Measurements from ENCODE around the gene CHAT. TPM values are rescaled to one million over a fixed set of nuclear protein-coding genes. Genes with fewer than 3 reads are reported as not detected.
"Not testable (repeated sequence)": the region's sequence is repeated elsewhere in the genome, so short reads cannot be mapped to it uniquely, and the experiment has no call there.

CHAT gene
- total RNA-seq, 2 donors from 2014 or later = not detected

GRCh38 chr10:49666054-49666615 is 52.3 kb downstream of the CHAT start:
- no peak for ATAC-seq
- no peaks in the 10 kb centered on the region for H3K9me3 Mint-ChIP-seq
- H3K27ac Mint-ChIP-seq = no peak overlapping the region
- no peaks in the 10 kb centered on the region for H3K36me3 Mint-ChIP-seq
- DNase-seq (ENCODE audit: low spot score in 2 of 2) = no peak

DNA sequence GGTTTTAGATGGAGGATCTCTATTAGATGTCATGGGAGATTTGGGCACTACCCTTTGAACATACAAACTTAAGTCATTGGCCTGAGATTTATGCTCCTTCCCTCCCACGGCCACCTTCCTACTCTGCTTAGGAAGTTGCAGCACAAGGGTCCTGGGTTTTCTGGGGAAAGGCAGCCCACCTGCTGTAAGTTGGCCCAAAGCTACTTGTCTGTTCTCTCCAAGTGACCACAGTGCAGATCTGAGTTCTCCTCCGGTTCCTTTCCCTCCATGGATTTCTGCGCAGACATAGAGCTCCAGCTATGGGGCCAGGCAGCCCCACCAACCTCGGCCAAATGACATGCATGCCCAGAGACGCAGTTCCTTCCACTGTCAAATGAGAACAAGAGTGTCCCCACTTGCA is 52.8 kb downstream of the CHAT start:
- ATAC-seq = no peak
- no peaks in the 10 kb centered on the region for H3K9me3 Mint-ChIP-seq
- no peak overlapping the region for H3K27ac Mint-ChIP-seq
- no peak for DNase-seq (ENCODE audit: low spot score in 2 of 2)
- no peaks in the 10 kb centered on the region for H3K36me3 Mint-ChIP-seq

GRCh38 chr10:49667991-49668390 is 54.2 kb downstream of the CHAT start:
- Mint-ChIP-seq H3K9me3 (no peaks in the 10 kb centered on the region), H3K27ac (no peak overlapping the region)
- no peak for ATAC-seq

DNA sequence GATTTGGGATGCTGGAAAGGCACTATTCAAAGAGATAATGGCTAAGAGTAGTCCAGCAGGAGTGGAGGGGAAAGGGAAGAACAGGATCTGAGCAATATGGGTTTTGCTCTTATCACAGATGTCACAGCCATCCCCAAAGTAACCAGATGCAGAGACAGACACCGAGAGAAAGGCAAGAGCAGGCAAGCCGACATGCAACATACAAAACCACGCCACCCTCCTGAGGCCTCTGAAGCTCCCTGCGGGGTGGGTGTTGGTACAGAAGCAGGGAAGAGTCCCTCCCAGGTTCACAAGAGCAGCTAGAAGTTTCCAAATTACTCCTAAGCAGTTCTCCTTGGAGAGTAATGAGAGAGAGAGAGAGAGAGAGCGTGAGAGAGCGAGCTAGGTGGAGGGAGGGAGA is 54.8 kb downstream of the CHAT start:
- Mint-ChIP-seq H3K36me3 (no peaks in the 10 kb centered on the region), H3K9me3 (no peaks in the 10 kb centered on the region), H3K27ac (no peak overlapping the region)
- ATAC-seq (no peak), DNase-seq (ENCODE audit: low spot score in 2 of 2) (no peak)

More at GRCh38 chr10:49667991-49668390, 54.2 kb downstream of the CHAT start:
- DNase-seq (ENCODE audit: low spot score in 2 of 2) = no peak
- no peaks in the 10 kb centered on the region for H3K36me3 Mint-ChIP-seq

DNA sequence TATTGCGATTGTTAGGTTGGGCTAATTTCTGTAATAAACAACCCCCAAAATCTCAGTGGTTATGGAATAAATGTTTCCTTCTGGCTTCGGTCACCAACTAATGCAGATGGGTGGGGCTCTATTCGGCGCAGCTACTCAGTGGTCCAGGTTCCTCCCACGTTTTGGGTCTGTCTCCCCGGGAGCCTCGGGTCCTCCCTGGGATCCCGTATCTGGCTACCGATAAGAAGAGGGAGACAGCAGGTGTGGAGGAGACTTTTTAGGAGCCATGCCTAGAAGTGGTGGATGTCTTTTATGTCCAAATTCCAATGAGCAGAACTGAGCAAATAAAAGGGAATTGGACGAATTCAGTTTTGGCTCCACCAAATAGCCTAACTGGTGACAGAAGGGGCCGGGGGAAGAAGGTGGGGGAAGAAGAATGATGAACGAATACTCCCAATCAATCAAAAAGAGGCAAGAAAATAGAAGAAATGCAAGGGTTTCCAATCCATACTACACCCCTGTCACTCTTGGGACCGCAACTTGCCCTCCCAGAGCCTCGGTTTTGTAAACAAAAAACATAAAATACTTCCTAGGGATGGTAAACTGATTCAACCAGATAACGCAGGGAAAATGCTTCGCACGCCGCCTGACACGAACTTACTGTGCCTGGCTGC is 65.1 kb downstream of the CHAT start:
- DNase-seq (ENCODE audit: low spot score in 2 of 2) (no peak), ATAC-seq (no peak)
- peaks cover 28 to 29% of the 10 kb centered on the region in 2 donors for H3K36me3 Mint-ChIP-seq
- no peak overlapping the region for H3K27ac Mint-ChIP-seq
- peaks cover 17 to 33% of the 10 kb centered on the region in 2 donors for H3K9me3 Mint-ChIP-seq

DNA sequence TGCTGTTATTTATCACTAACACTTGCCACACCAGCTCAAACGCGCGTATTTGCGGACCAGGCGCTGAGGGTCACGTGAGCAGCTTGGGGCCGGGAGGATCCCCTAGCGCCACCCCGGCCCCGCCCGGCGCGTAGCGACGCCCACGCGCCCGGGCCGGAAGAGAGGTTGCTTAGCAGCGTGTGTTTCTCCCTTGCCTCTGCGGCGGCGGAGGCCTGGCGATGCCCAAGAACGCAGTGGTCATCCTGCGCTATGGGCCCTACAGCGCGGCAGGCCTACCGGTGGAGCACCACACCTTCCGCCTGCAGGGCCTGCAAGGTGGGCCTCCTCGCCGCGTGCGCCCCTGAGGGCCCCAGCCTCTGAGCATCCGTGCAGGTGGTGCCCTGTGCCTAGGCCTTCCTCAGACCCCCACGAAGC is 65.7 kb downstream of the CHAT start, which contains the start of gene C10orf53:
TSS of gene C10orf53 (plus strand) at position 172 of the 414 bp plus-strand sequence. CDS start at position 219, 47 bp downstream.
- Mint-ChIP-seq H3K36me3 (peaks cover 28 to 29% of the 10 kb centered on the region in 2 donors), H3K9me3 (peaks cover 17 to 33% of the 10 kb centered on the region in 2 donors), H3K27ac (no peak within 1 kb of the TSS)
- ATAC-seq (peak; percentile 66 to 83), DNase-seq (ENCODE audit: low spot score in 2 of 2) (peak in 1 of 2 donors; percentile 37)

DNA sequence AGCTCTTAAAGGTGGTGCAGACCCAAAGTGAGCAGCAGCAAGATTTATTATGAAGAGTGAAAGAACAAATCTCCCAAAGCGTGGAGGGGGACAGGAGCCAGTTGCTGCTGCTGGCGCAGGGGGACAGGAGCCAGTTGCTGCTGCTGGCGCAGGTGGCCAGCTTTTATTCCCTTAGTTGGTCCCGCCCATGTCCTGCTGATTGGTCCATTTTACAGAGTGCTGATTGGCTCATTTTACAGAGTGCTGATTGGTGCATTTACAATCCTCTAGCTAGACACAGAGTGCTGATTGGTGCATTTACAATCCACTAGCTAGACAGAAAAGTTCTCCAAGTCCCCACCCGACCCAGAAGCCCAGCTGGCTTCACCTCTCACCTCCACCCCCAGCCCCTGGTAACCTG is 68.6 kb downstream of the CHAT start:
- peaks cover 23 to 33% of the 10 kb centered on the region in 2 donors for H3K9me3 Mint-ChIP-seq
- not testable (repeated sequence) for H3K27ac Mint-ChIP-seq; DNase-seq (ENCODE audit: low spot score in 2 of 2); ATAC-seq
- peaks cover 28 to 36% of the 10 kb centered on the region in 2 donors for H3K36me3 Mint-ChIP-seq

DNA sequence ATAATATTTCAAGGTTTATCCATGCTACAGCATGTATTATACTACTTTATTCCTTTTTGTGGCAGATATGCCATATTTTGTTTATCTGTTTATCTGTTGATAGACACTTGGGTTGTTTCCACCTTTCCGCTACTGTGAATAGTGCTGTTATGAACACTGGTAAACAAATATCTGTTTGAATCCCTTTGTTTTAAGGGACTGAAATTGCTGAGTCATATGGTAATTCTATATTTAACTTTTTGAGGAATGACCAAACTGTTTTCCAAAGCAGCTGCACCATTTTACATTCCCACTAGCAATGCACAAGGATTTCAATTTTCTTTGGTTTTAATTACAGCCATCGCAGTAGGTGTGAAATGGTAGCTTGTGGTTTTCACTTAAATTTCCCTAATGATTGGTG is 69.0 kb downstream of the CHAT start:
- ATAC-seq (no peak), DNase-seq (ENCODE audit: low spot score in 2 of 2) (no peak)
- Mint-ChIP-seq H3K9me3 (peaks cover 21 to 29% of the 10 kb centered on the region in 2 donors), H3K27ac (no peak overlapping the region), H3K36me3 (peaks cover 28 to 35% of the 10 kb centered on the region in 2 donors)

- Mint-ChIP-seq H3K36me3 (peaks cover 6 to 15% of the 10 kb centered on the region in 2 donors), H3K27ac (no peak overlapping the region), H3K9me3 (peaks cover 9 to 14% of the 10 kb centered on the region in 2 donors)
- ATAC-seq (no peak), DNase-seq (ENCODE audit: low spot score in 2 of 2) (no peak)
Measured at GRCh38 chr10:49686651-49687050, 72.8 kb downstream of the CHAT start.

- no peak for ATAC-seq
- DNase-seq (ENCODE audit: low spot score in 2 of 2) = no peak
- peaks cover 0 to 20% of the 10 kb centered on the region in 2 donors for H3K36me3 Mint-ChIP-seq
- no peak overlapping the region for H3K27ac Mint-ChIP-seq
- peaks cover 6 to 8% of the 10 kb centered on the region in 2 donors for H3K9me3 Mint-ChIP-seq
Measured at GRCh38 chr10:49688261-49688846, 74.5 kb downstream of the CHAT start.

GRCh38 chr10:49688920-49689319 is 75.1 kb downstream of the CHAT start:
- Mint-ChIP-seq H3K27ac (no peak overlapping the region), H3K36me3 (peaks cover 0 to 20% of the 10 kb centered on the region in 2 donors), H3K9me3 (peaks cover 6 to 8% of the 10 kb centered on the region in 2 donors)
- no peak for DNase-seq (ENCODE audit: low spot score in 2 of 2)
- no peak for ATAC-seq

GRCh38 chr10:49689882-49690510 is 76.2 kb downstream of the CHAT start:
- peak overlapping the region in 1 of 2 donors; percentile 30 for H3K27ac Mint-ChIP-seq
- ATAC-seq (no peak), DNase-seq (ENCODE audit: low spot score in 2 of 2) (no peak)
- peaks cover 6 to 8% of the 10 kb centered on the region in 2 donors for H3K9me3 Mint-ChIP-seq
- H3K36me3 Mint-ChIP-seq = peaks cover 0 to 20% of the 10 kb centered on the region in 2 donors

GRCh38 chr10:49690698-49691356 is 77.0 kb downstream of the CHAT start:
- ATAC-seq = no peak
- H3K27ac Mint-ChIP-seq = no peak overlapping the region

GRCh38 chr10:49691588-49691987 is 77.8 kb downstream of the CHAT start:
- H3K27ac Mint-ChIP-seq = no peak overlapping the region
- no peak for ATAC-seq
- H3K9me3 Mint-ChIP-seq = peaks cover 6 to 8% of the 10 kb centered on the region in 2 donors
- no peak for DNase-seq (ENCODE audit: low spot score in 2 of 2)
- peaks cover 0 to 20% of the 10 kb centered on the region in 2 donors for H3K36me3 Mint-ChIP-seq

More at GRCh38 chr10:49690698-49691356, 77.0 kb downstream of the CHAT start:
- Mint-ChIP-seq H3K36me3 (peaks cover 0 to 20% of the 10 kb centered on the region in 2 donors), H3K9me3 (peaks cover 6 to 8% of the 10 kb centered on the region in 2 donors)
- DNase-seq (ENCODE audit: low spot score in 2 of 2) = no peak

DNA sequence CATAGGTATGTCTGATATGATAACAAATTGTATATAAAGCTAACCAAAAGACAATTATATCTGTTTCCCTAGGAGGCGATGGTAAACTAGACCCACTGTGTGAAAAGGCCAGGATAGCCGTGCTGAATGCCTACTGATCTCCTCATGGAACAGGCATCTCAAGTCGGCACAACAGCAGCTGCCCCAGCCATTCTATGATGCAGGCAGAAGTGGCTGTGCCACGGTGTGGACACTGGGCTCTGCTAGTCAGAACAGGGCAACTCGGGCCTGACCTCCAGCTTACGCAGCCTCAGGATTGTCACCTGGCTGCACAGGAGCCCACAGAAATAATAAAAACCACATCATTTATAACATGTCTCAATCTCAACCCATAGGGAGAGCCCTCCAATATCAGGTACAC is 80.6 kb downstream of the CHAT start:
- no peak for ATAC-seq
- H3K36me3 Mint-ChIP-seq = peaks cover 0 to 5% of the 10 kb centered on the region in 2 donors
- H3K9me3 Mint-ChIP-seq = no peaks in the 10 kb centered on the region
- H3K27ac Mint-ChIP-seq = no peak overlapping the region
- no peak for DNase-seq (ENCODE audit: low spot score in 2 of 2)

DNA sequence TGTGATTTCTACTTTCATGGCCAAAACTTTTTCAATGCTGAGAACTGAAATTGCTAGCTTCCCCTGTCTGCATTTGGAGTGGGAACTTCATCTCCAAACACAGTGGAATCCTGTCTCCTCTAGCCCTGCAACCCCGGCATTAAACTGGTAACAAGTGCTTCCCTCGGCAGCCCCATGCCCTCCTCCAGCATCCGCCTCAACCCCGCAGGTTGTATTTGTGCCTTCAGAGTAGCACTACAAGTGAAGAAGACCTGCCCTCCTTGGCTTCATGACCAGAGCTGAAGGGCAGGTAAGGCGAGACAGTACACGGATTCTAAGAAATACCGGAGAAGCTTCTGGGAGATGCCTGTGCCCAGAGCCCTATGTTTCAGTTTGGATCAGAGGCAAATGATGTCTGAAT is 82.5 kb downstream of the CHAT start:
- Mint-ChIP-seq H3K27ac (no peak overlapping the region), H3K36me3 (peaks cover 0 to 5% of the 10 kb centered on the region in 2 donors), H3K9me3 (no peaks in the 10 kb centered on the region)
- ATAC-seq (no peak), DNase-seq (ENCODE audit: low spot score in 2 of 2) (no peak)
